DND-41 (cell line): ENCODE results near the gene CAVIN3.

Experiments used
- ATAC-seq: fragments of 200-7000 bp; cut with Tn5 transposase; 3 replicates; pipeline ENCODE4 v1.9.1; 2021; ENCODE audit warnings: low read depth; ENCODE audit not compliant: insufficient read depth
- DNase-seq: peaks from one replicate; pipeline ENCODE4 v3.0.0-alpha.2; 2020
- H2AFZ ChIP-seq: 2 replicates; pipeline ENCODE4 v1.6.0; 2012; ENCODE audit warnings: low read depth, low read length
- H3K27ac ChIP-seq: 2 replicates; pipeline ENCODE4 v1.5.1; 2012; ENCODE audit warnings: low read length, inconsistent platforms
- H3K27me3 ChIP-seq: fragments of 200-600 bp; sonication (generic); 2 replicates; pipeline ENCODE4 v1.6.0; 2012; ENCODE audit warnings: low read length, mild to moderate bottlenecking, inconsistent platforms; ENCODE audit not compliant: insufficient read depth, poor library complexity
- H3K36me3 ChIP-seq: 2 replicates; pipeline ENCODE4 v1.5.1; 2012; ENCODE audit warnings: low read length, inconsistent platforms; ENCODE audit not compliant: insufficient read depth
- H3K4me1 ChIP-seq: 2 replicates; pipeline ENCODE4 v1.5.1; 2012; ENCODE audit warnings: mild to moderate bottlenecking, low read length; ENCODE audit not compliant: insufficient read depth
- H3K4me2 ChIP-seq: 2 replicates; pipeline ENCODE4 v1.6.0; 2012; ENCODE audit warnings: mild to moderate bottlenecking, moderate library complexity, low read length, inconsistent platforms; ENCODE audit not compliant: insufficient read depth
- H3K4me3 ChIP-seq, 2 experiments: fragments of 200-600 bp in 1 of 2; shearing (Covaris generic) in 1 of 2; 2 replicates each; pipeline ENCODE4 v1.5.1; 2012 to 2016; ENCODE audit warnings: inconsistent platforms in 2 of 2, low read length in 2 of 2, mild to moderate bottlenecking in 2 of 2, low read depth in 1 of 2, moderate library complexity in 1 of 2
- H3K79me2 ChIP-seq: 2 replicates; pipeline ENCODE4 v1.6.0; 2012; ENCODE audit warnings: low read length, inconsistent platforms; ENCODE audit not compliant: insufficient read depth
- H3K9ac ChIP-seq: 2 replicates; pipeline ENCODE4 v1.6.0; 2012; ENCODE audit warnings: low read depth, mild to moderate bottlenecking, inconsistent platforms, low read length, moderate library complexity
- H3K9me3 ChIP-seq: 2 replicates; pipeline ENCODE4 v1.5.1; 2012; ENCODE audit warnings: low read length, moderate library complexity, mild to moderate bottlenecking, inconsistent platforms; ENCODE audit not compliant: insufficient read depth, severe bottlenecking
- H4K20me1 ChIP-seq: 2 replicates; pipeline ENCODE4 v1.6.0; 2012; ENCODE audit warnings: low read length; ENCODE audit not compliant: insufficient read depth
- EZH2 ChIP-seq: IDR thresholded peaks from 3 replicates; pipeline ENCODE4 v1.6.1; 2012; ENCODE audit warnings: borderline replicate concordance, low read depth, mild to moderate bottlenecking, moderate library complexity, low read length, inconsistent platforms; ENCODE audit not compliant: severe bottlenecking
- TF ChIP-seq, protein P1 (sequence below): IDR thresholded peaks from 2 replicates; pipeline ENCODE4 v1.5.1; 2012; ENCODE audit warnings: borderline replicate concordance, low read length, moderate library complexity, mild to moderate bottlenecking; ENCODE audit not compliant: poor library complexity, severe bottlenecking; ENCODE audit errors: extremely low read depth

CAVIN3 gene

DNA sequence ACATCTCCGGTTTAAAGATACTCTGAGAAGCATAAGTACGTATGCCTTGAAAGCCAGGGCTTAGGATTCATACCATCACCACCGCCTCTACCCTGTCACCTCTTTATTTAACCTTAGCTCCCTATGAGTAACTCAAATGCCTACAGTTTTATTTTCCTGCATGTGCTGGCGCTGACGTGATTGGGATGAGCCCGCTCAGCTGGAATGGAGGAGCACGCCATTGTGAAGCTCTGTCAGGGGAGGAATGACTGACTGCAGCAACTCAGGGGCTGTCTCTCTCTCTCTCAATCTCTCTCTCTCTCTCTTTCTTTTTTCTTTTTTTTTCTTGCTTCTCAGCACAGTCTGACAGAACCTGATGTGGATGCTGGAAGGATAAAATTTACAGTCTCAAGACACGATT, 12.4 kb downstream of the CAVIN3 start:
- H3K36me3 ChIP-seq = no peaks in the 10 kb centered on the region
- no peaks in the 10 kb centered on the region for H4K20me1 ChIP-seq
- H3K27me3 ChIP-seq = peaks cover 14% of the 10 kb centered on the region
- no peaks in the 10 kb centered on the region for H3K4me1 ChIP-seq
- no peak overlapping the region for H3K27ac ChIP-seq
- ATAC-seq = no peak
- no peak for TF ChIP-seq EZH2
- TF ChIP-seq, protein P1, sequence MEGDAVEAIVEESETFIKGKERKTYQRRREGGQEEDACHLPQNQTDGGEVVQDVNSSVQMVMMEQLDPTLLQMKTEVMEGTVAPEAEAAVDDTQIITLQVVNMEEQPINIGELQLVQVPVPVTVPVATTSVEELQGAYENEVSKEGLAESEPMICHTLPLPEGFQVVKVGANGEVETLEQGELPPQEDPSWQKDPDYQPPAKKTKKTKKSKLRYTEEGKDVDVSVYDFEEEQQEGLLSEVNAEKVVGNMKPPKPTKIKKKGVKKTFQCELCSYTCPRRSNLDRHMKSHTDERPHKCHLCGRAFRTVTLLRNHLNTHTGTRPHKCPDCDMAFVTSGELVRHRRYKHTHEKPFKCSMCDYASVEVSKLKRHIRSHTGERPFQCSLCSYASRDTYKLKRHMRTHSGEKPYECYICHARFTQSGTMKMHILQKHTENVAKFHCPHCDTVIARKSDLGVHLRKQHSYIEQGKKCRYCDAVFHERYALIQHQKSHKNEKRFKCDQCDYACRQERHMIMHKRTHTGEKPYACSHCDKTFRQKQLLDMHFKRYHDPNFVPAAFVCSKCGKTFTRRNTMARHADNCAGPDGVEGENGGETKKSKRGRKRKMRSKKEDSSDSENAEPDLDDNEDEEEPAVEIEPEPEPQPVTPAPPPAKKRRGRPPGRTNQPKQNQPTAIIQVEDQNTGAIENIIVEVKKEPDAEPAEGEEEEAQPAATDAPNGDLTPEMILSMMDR = no peak
- H3K4me3 ChIP-seq = no peak overlapping the region
- no peak overlapping the region for H3K4me2 ChIP-seq
- DNase-seq = no peak
- no peaks in the 10 kb centered on the region for H3K9me3 ChIP-seq
- no peaks in the 10 kb centered on the region for H3K79me2 ChIP-seq
- no peak overlapping the region for H3K9ac ChIP-seq
- H2AFZ ChIP-seq = no peak overlapping the region

DNA sequence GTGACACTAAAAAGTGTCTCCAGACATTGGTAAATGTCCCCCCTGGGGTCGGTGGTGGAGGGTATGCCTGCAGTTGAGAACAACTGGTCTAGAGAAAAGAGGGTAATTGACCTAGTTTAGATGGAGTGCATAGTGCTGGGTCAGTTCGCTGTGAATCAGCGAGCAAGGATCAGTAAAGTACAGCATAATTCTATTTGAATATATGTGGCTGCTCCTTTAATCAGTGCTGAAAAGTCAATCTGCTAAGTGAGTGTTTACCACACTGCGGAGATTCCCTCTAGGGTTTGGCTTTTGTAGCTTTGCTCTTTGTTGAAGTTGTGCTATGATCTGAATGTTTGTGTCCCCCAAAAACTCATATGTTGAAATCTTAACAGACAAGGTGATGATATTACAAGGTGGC, 15.0 kb downstream of the CAVIN3 start:
- no peak overlapping the region for H3K4me3 ChIP-seq
- no peaks in the 10 kb centered on the region for H4K20me1 ChIP-seq
- H3K79me2 ChIP-seq = no peaks in the 10 kb centered on the region
- DNase-seq (no peak), ATAC-seq (no peak)
- no peak overlapping the region for H3K4me2 ChIP-seq
- peaks cover 15% of the 10 kb centered on the region for H3K27me3 ChIP-seq
- H3K9me3 ChIP-seq = no peaks in the 10 kb centered on the region
- no peaks in the 10 kb centered on the region for H3K4me1 ChIP-seq
- no peak overlapping the region for H3K9ac ChIP-seq
- TF ChIP-seq, protein P1 = no peak
- TF ChIP-seq EZH2 = no peak
- H3K27ac ChIP-seq = no peak overlapping the region
- H3K36me3 ChIP-seq = no peaks in the 10 kb centered on the region
- H2AFZ ChIP-seq = no peak overlapping the region

DNA sequence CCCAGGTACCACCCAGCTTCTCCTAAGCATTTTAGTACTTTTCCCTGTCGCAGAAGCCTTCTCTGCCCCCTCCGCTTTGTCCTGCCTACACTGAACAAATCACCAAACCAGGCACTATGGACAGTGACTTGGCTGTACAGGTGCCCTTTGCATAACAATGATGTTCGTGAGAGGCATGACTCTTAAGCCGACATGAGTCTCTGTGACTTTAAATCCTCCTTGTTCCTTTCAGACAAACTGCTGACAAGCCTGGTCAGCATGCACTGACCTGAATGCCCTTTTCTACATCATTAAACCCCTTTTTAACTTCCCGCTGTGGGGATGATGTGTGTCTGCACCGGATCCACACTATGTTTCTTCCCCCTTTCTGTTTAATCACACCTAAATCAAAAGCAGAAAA, 16.6 kb downstream of the CAVIN3 start:
- no peak for ATAC-seq
- no peaks in the 10 kb centered on the region for H4K20me1 ChIP-seq
- no peak for TF ChIP-seq EZH2
- TF ChIP-seq, protein P1 = no peak
- H3K27ac ChIP-seq = no peak overlapping the region
- DNase-seq = no peak
- H3K4me2 ChIP-seq = no peak overlapping the region
- H3K4me3 ChIP-seq = no peak overlapping the region
- no peaks in the 10 kb centered on the region for H3K9me3 ChIP-seq
- H3K36me3 ChIP-seq = no peaks in the 10 kb centered on the region
- no peaks in the 10 kb centered on the region for H3K79me2 ChIP-seq
- H3K4me1 ChIP-seq = no peaks in the 10 kb centered on the region
- H3K9ac ChIP-seq = no peak overlapping the region
- peaks cover 15% of the 10 kb centered on the region for H3K27me3 ChIP-seq
- H2AFZ ChIP-seq = no peak overlapping the region

DNA sequence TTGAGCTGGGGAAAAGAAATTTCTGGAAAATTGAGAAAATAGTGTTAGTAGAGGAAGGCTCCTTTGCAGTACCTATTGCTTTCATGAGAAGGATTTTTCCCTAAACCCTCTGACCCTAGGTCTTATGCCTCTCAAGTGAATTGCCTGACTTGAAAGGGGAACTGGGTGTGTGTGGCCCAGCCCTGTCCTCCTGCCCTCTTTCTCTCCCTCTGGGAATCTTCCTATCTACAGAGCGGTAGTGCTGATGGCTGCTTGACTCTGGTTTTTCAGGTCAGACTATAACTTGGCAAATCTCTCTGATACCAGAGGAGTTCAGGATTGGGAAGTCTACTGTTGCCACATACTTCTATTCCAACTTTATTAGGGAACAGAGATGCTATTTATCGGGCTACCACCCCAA, 19.2 kb downstream of the CAVIN3 start:
- Histone ChIP-seq H3K79me2 (no peaks in the 10 kb centered on the region), H4K20me1 (no peaks in the 10 kb centered on the region), H3K9ac (no peak overlapping the region), H3K4me2 (no peak overlapping the region), H3K4me1 (no peaks in the 10 kb centered on the region), H3K4me3 (no peak overlapping the region), H3K9me3 (no peaks in the 10 kb centered on the region), H3K36me3 (no peaks in the 10 kb centered on the region), H2AFZ (no peak overlapping the region), H3K27me3 (peaks cover 7% of the 10 kb centered on the region), H3K27ac (no peak overlapping the region)
- ATAC-seq = no peak
- no peak for TF ChIP-seq EZH2
- TF ChIP-seq, protein P1 = no peak
- no peak for DNase-seq
